ENCODE results near the gene WWP2.

- TF ChIP-seq CTCF (IDR thresholded peaks at IDR 0.05) (no peak), POLR2AphosphoS5 (IDR thresholded peaks at IDR 0.05) (no peak), EP300 (IDR thresholded peaks at IDR 0.05) (no peak), POLR2A (IDR thresholded peaks at IDR 0.05) (no peak)
Measured at GRCh38 chr16:69925311-69925710, 163.2 kb downstream of the WWP2 start.

Data from upper lobe of left lung (tissue), 4 donors.